ENCODE data around the gene RXRG. TPM values are rescaled to one million over a fixed set of nuclear protein-coding genes. Genes with fewer than 3 reads are reported as not detected.

RXRG gene
- total RNA-seq, 1 donor from 2014 or later = 11.9 TPM

GRCh38 chr1:165454091-165454610, 9.2 kb upstream of the RXRG start:
- intact Hi-C loops (cut with DNase I) = no loop called here
- ATAC-seq (no peak), DNase-seq (ENCODE audit: low spot score) (no peak)

GRCh38 chr1:165452336-165453130, 7.6 kb upstream of the RXRG start:
- intact Hi-C loops (cut with DNase I) = no loop called here
- DNase-seq (ENCODE audit: low spot score) = no peak
- no peak for ATAC-seq

DNA sequence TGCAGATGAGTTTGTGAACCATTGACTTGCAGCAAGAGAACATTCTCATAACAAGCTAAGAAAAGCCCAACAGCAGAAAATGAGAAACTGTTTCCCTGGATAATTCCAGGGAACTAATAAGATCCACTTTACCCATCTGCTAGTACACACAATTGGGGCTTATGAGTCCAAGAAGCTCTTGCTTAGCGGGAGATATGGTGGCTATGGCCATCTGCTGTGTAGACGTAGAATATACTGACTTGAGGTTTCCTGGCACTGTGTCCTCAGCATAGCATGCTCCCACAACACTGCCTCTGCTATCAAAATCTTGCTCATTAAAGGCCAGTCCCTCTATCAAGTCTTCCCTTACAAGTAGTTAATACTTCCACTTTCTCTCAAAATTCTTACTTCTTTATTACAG, 6.8 kb upstream of the RXRG start:
- intact Hi-C loops (cut with DNase I) = no loop called here
- DNase-seq (ENCODE audit: low spot score) = no peak
- no peak for ATAC-seq

- ATAC-seq (no peak), DNase-seq (ENCODE audit: low spot score) (no peak)
- intact Hi-C loops (cut with DNase I) = no loop called here
Measured at GRCh38 chr1:165449131-165449530, 4.2 kb upstream of the RXRG start.

- DNase-seq (ENCODE audit: low spot score) = no peak
- ATAC-seq = no peak
- intact Hi-C loops (cut with DNase I) = no loop called here
Measured at GRCh38 chr1:165445388-165445787, 462 bp upstream of the RXRG start.

DNA sequence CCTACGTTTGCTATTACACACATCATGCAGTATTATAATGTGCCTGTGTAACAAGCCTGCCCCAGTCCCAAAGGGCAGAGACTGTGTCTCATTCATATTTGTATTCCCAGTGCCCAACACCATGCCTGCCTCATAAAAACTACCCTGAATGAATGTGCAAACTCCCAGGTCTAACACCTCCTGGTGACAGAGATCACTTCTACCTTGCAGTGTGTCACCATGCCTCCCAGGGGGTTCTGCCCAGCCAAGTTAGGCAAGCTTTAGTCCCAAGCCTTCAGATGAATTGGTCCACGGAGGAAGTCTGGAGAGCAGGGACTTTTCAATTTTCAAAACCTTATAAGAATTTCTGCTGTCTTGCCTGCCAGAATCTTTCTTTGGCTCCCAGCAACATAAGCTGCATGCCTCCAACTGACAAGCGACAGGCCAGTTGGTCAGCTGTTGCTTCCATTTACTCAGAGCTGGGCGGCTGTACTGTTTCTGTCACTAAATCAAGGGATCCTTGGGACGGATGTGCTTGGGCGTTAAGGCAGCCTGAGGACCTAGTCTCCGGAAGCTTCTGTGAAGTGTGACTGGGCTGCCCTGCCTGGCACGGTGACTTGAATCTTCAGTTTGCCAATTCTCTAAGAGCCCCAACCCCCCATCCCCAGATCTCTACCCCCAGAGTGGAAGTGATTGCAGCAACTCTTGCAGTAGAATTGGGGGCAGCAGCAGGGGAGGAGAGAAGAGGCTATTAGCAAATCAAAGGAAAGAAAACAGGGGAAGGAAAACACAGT, 1.2 kb downstream of the RXRG start:
- intact Hi-C loops (cut with DNase I) = no loop called here
- peak; percentile 55 for ATAC-seq
- DNase-seq (ENCODE audit: low spot score) = no peak

DNA sequence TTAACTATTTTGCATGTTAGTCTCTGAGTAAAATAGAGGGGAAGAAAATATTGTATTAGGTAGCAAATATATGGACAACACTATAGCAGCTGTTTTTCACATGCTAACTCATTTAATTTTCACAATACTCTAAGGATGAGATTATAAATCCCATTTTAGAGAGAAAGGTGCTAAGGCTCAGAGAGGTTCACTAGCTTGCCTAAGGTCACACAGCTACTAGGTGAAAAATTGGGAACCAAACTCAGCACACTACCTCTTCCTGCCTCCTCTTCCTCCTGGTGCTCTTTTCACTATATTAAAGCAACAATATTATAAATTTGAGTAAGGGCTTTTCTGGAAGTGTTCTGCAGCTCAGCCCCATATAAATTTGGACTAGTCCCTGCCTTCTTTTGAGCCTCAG, 2.3 kb downstream of the RXRG start:
- intact Hi-C loops (cut with DNase I) = no loop called here
- no peak for DNase-seq (ENCODE audit: low spot score)
- no peak for ATAC-seq

GRCh38 chr1:165442053-165442452, 2.9 kb downstream of the RXRG start:
- ATAC-seq (no peak), DNase-seq (ENCODE audit: low spot score) (no peak)
- intact Hi-C loops (cut with DNase I) = no loop called here

GRCh38 chr1:165441166-165441880, 3.6 kb downstream of the RXRG start:
- intact Hi-C loops (cut with DNase I) = no loop called here
- ATAC-seq = no peak
- DNase-seq (ENCODE audit: low spot score) = no peak

DNA sequence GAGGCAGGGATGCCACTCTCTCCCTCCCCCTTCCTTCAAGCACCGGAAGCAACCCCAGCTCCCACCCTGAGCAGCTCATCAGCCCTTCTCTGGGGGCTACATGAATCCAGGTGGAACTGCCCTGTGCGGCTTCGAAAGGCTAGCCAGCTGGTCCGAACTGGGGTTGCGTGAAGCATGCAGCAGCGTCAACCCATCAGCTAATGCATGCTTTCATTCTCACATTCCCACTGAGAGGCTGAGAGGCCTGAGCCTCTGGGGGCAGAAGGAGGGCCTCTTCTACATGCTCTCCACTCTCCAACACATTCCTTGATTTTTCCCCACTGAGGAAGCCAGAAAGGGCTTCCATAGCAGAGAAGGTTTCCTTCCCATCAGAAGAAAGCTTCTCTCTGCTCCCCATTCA, 5.6 kb downstream of the RXRG start:
- DNase-seq (ENCODE audit: low spot score) (no peak), ATAC-seq (no peak)
- intact Hi-C loops (cut with DNase I) = no loop called here

- DNase-seq (ENCODE audit: low spot score) = no peak
- no peak for ATAC-seq
- intact Hi-C loops (cut with DNase I) = no loop called here
Measured at GRCh38 chr1:165436994-165437393, 7.9 kb downstream of the RXRG start.

GRCh38 chr1:165435801-165436200, 9.1 kb downstream of the RXRG start:
- ATAC-seq (no peak), DNase-seq (ENCODE audit: low spot score) (no peak)
- intact Hi-C loops (cut with DNase I) = no loop called here

- intact Hi-C loops (cut with DNase I) = no loop called here
- no peak for ATAC-seq
- no peak for DNase-seq (ENCODE audit: low spot score)
Measured at GRCh38 chr1:165434281-165434680, 10.6 kb downstream of the RXRG start.

GRCh38 chr1:165431079-165431478, 13.8 kb downstream of the RXRG start:
- intact Hi-C loops (cut with DNase I) = no loop called here

GRCh38 chr1:165426745-165427144, 18.2 kb downstream of the RXRG start:
- ATAC-seq (no peak), DNase-seq (ENCODE audit: low spot score) (no peak)
- intact Hi-C loops (cut with DNase I) = no loop called here

More at GRCh38 chr1:165431079-165431478, 13.8 kb downstream of the RXRG start:
- DNase-seq (ENCODE audit: low spot score) = no peak
- no peak for ATAC-seq

GRCh38 chr1:165425621-165426020, 19.3 kb downstream of the RXRG start:
- no peak for DNase-seq (ENCODE audit: low spot score)
- ATAC-seq = no peak
- intact Hi-C loops (cut with DNase I) = no loop called here

- intact Hi-C loops (cut with DNase I) = no loop called here
Measured at GRCh38 chr1:165424454-165425216, 20.3 kb downstream of the RXRG start.

GRCh38 chr1:165423136-165423535, 21.8 kb downstream of the RXRG start:
- no peak for ATAC-seq

More at GRCh38 chr1:165424454-165425216, 20.3 kb downstream of the RXRG start:
- DNase-seq (ENCODE audit: low spot score) (no peak), ATAC-seq (peak; percentile 78)

GRCh38 chr1:165420655-165421054, 24.3 kb downstream of the RXRG start:
- DNase-seq (ENCODE audit: low spot score) = no peak
- no peak for ATAC-seq
- intact Hi-C loops (cut with DNase I) = no loop called here

More at GRCh38 chr1:165423136-165423535, 21.8 kb downstream of the RXRG start:
- DNase-seq (ENCODE audit: low spot score) = no peak
- intact Hi-C loops (cut with DNase I) = no loop called here

Data from sciatic nerve (tissue), 2 donors.